D341Med (cell line): ENCODE data around the gene FBXO41.

Experiments
- DNase-seq: peaks from one replicate; pipeline ENCODE4 v3.0.0; 2012; ENCODE audit warnings: low spot score

The FBXO41 gene

DNA sequence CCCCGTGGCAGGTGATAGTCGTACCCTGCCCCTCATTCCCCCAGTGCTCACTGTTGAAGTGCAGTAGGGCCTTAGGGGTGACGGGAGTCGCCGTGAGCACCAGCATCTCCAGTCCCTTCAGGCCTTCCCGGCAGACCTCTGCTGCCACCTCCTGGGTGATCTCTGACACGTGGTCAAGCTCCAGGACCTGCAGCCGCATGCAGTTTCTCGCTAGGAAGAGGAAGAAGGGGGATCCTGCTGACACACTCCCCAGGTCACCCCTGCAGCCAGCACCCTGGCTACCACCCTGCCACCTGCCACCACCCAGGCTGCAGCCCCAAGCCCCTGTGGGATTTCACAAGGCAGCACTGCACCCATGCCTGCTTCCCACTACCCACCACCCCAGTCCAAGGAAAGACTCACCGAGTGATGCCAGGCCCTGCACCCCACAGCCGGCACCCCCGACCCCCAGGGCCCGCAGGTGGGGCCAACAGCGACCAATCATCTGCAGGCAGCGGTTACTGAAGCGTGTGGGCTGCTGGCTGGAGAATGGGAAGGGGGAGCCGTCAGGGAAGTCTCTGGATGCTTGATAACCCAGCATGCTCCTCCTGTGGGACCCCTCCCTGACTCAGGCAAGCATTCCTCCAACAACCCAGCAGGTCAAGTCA lies 23.8 kb downstream of the FBXO41 start:
- DNase-seq, result peak; percentile 84

DNA sequence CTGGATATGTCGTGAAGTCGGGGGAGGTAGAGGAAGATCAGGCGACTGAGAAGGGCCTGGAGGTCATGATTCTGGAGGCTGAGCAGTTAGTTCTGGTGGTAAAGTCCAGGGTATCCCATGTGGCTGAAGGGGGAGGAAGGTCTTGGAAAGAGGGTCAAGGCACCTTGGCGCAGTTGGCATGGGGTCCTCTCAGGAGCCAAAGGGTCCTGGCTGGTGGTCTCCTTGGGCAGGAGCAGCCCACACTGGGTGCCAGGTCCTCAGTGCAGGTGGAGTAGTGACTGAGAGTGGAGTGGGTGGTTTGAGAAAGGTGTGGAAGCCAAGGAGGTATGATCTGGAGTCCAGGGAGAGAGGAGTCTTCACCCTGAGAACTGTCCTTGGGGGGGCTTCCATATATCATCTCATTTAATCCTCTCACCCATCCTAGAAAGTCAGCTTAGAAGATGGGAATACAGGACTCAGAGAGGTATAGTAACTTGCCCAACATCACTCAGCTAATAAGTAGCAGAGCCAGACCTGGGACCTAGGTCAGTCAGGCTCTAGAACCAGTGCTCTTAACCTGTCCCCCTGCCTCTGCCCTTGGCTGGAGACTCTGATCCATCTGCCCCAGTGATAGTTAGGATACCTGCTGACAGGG lies 24.5 kb downstream of the FBXO41 start:
- DNase-seq, result no peak

DNA sequence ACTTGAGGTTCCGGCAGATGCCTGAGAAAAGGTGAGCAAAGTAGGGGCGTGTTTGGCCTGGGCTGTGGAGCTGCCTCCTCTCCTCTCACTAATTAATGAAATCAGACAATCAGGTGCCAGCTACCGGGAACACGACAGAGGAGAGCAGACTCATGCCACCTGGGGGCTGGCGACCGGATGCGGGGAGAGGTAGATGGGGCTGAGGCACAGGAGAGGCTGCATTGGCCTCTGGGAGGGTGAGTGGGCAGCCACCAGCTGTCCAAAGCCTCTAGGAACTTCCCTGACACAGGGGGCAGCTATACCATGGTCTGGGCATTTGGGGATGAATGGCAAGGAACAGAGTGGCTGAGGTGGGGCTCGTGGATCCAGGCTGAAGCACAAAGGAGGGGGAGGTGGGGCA lies 25.0 kb downstream of the FBXO41 start:
- no peak for DNase-seq

DNA sequence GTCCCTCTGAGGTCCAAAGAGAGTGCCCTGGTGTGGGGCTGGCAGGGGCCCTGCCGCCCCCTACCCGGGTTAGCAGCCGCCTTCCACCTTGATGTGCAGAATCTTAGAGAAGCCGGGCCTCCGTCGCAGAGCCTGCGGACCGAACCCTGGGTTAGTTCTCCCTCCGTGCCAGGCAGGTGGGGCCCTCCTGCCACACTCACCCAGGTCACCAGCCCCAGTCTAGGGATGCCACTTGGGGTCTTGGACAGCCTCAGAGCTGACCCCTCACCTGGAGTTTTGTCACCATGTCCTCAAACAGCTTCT lies 25.4 kb downstream of the FBXO41 start:
- DNase-seq, result no peak

DNA sequence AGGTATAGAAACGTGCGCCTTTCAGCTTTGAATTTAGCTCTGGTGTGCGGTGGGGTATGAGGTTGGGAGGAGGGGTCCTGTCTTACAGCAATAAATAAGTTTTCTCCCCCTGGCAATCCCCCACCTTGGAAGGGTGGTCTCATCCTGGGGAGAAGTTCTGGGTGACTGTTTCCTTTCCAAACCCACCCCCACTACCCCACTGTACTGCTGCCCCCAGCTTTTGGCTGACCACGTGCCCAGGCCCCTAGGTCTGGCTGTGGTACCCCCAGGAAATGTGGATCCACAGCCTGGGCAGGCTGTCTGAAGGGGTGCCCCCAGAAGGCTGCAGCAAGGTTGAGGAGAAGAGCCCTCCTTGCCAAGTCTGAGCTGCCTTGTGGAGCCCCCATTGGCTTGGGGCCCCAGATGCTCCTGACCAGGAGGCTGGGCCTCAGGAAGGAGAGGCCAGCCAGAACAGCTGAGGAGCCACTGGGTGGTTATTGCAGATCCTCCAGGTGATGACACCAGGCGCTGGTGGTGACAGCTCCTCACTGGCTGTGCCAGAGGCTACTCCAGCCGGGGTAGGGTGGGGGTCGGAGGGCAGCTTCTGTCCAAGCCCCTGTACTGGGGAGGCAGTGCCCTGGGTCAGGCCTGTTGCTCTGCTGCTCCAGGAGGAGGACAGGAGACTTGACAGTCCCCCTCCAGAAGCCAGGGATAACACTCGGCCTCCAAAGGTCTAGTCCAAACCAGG lies 25.9 kb downstream of the FBXO41 start:
- no peak for DNase-seq

DNA sequence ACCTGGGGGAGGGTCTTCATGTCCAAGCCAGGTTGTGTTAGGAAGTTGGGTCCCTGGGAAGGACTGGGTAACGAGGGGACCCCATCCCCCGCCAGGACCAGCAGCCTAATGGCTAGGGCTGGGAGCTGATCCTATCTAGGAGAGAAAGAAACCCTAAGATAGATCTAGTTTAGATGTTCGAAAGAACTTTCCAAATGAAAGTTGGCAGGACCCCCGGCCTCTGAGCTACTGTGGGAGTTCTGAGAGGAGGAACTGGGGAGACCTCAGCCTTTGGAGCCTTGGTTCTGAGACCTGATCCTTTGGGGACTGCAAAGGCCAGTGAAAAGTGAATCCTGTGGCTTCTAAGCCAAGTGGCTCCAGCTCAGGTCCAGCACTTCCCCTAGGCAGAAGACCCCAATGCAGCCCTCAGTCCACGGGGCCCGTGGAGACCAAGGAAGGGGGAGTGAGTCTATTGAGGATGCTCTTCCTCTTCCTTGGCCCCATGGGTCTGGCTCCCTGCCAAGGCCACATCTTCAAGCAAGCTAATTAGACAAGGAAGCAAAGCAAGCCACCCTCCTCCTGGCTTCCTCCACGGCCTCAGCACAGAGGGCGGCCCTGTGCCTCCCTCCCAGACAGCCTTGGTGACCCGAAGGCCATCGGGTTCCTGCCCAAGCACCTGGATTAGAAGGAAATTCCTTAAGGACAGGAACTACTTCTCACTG lies 26.7 kb downstream of the FBXO41 start:
- no peak for DNase-seq

DNA sequence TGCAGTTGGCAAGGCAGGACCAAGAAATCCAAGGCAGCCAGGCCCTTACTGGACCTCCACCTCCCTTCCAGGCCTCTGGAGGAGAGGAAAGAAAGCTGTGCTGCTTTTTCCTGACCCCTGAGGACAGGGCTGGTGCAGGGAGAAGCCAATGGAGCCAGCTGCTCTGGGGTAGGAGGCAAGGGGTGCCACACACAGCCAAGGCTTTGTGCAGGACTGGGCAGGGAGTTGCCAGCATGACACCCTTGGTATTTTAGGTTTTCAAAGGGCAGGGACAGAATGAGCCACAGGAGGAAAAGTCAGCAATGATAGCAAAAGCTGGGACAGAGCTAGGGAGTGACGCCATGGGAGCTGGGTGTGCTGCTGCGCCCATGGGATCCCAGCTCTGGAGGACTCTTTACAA lies 27.3 kb downstream of the FBXO41 start:
- DNase-seq, result no peak

DNA sequence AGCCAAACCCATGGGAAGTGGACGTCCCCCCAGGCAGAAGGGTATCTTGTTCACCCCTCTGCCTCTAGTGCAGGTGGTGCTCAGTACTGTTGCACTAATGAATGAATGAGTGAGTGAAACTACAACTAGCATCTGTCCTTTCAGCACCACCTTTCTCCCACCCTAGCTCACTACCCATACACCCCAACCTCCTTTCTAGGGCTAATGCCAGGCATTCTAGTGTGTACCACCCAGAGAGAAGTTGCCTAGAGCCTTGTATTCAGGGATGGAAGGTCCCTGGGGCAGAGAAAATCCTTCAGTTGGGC lies 27.7 kb downstream of the FBXO41 start:
- DNase-seq, result no peak

DNA sequence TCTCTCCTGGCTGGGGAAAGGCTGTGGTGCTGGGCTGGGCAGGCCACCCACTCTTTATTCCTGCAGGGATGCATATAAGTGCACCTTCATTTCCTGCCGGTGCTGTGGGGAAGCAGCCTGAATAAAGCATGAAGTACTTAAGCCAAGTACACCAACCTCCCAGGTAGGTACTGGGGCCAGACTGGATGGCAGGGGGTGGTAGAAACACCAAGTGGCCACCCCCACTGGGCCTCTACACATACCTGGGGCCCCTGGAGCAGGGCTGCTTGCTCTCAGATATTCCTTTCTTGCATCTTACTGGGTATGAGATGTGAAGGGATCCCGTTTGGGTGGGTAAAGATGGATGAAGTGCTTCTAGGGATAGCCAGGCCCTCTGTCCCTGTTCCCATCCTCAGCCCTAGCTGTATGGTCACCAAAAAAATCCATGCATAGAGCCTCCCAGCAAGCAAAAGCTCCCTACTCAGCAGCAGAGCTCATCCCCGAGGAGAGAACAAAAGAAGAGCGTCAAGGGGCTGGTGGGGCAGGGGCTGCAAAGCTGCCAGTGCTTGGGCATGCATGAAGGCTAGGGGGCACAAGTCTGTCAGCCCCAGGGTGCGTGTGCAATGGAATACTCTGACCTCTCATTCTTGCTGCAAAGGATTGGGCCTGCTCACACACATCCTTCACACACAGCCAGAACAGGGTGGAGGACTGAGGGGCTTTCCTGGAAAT lies 28.2 kb downstream of the FBXO41 start:
- no peak for DNase-seq

DNA sequence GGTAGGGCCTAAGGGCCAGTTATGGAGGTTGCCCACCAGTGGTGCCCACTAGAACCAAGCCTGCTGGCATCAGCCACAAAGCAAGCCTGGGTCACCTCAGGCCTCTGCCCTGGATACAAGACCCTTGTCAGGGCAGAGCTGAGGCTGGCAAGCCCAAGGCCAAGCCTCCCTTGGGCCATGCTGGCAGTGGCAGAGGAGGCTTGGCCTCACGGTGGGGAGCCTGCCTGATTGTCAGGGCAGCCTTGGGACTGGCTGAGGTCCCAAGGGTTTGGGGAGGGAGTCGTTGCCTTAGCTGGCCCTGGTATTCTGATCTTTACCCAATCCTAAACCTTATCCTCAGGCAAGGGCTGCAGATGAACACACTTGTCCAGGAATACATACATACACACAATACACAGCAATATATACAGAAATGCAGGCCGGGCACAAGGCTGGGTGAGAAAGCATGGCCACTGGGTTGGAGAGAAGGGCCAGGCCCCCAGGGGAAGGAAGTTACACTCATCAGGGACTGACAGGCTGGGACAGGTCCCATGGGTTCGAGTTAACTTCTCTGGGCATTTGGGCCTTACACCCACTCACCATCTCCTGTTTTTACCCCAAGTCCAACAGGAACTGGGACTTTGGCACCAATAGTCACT lies 29.2 kb downstream of the FBXO41 start:
- no peak for DNase-seq

DNA sequence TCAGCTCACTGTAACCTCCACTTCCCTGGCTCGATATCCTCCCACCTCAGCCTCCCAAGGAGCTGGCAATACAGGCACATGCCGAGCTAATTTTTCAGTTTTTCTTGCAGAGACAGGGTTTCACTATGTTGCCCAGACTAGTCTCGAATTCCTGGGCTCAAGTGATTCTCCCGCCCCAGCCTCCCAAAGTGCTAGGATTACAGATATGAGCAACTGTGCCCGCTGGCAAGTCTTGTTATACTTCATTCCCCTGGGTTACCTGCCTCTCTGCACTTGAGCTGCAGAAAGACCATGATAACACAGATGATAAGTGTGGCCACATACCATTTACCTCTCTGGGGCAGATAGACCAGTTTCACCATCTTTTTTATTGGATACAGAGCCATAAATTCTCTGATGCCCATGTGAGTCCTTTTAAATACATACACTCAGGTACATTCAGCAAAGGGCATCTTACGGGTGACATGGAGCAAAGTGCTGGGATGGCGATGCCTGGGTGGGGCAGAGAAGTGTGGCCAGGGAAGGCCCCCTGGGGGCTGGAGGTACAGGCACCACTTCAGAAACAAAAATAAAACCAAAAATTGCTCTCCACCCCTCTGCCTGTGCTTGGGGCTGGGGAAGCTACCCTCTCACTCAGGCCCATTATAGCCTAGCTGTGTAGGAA lies 29.8 kb downstream of the FBXO41 start:
- DNase-seq, result no peak

DNA sequence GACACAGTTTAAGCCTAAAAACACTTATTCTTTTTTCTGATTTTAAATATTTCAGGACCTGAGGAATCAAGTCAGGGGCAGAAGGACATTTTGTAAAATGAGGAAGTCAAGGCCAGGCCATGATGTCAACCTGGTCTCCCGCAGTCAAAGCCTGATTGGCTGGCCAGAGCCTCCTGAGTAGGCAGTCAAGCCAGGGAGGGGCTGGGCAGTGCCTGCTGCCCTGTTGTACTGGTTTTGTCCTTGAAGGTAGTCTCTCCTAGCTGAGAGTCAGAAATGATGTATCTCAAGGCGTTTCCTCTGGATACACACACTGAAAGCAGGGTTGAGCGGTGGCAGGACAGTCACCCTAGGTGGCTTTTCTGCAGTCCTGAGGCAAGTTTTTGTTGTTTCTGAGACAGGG lies 30.4 kb downstream of the FBXO41 start:
- DNase-seq, result no peak

DNA sequence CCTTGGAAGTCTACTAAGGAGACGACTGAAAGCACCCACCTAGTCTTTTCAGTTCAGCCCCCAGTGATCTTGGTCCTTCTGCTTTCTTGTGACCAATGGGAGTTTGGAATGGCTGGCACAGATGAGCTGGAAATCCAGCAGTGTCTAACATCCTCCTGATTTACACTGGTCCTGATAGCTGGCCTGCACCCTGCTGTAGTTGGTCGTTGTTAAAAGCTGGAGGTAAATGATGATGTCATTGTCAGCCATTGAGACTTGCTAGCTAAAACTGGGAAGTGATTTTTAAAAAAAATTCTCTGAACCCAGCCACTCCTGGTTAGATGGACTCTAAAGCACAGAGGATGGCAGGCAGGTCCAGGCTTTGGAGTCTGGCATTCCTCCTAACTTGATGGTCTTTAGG lies 30.9 kb downstream of the FBXO41 start:
- DNase-seq, result no peak

DNA sequence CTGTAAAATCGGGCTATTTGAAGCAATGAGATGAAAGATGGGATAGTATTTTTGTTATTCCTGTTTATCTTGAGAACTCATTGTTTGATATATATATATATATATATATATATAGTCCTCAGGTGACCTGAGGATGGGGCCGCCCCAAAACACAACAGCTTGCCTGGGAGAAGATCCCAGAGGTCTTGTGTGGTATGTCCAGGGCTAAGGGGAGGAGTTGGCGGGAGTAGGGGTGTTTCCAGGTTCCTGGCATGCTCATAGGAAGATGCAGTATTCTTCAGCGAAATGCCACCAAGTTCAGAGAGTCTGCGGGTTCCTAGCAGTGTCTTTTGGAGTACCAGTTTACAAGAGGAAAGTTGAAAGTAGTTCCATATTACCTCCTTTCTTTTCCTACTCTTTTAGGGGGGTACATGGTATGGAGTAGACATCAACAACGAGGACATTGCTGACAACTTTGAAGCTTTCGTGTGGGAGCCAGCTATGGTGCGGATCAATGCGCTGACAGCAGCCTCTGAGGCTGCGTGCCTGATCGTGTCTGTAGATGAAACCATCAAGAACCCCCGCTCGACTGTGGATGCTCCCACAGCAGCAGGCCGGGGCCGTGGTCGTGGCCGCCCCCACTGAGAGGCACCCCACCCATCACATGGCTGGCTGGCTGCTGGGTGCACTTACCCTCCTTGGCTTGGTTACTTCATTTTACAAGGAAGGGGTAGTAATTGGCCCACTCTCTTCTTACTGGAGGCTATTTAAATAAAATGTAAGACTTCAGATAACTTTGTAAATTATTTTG lies 31.8 kb downstream of the FBXO41 start:
- no peak for DNase-seq

DNA sequence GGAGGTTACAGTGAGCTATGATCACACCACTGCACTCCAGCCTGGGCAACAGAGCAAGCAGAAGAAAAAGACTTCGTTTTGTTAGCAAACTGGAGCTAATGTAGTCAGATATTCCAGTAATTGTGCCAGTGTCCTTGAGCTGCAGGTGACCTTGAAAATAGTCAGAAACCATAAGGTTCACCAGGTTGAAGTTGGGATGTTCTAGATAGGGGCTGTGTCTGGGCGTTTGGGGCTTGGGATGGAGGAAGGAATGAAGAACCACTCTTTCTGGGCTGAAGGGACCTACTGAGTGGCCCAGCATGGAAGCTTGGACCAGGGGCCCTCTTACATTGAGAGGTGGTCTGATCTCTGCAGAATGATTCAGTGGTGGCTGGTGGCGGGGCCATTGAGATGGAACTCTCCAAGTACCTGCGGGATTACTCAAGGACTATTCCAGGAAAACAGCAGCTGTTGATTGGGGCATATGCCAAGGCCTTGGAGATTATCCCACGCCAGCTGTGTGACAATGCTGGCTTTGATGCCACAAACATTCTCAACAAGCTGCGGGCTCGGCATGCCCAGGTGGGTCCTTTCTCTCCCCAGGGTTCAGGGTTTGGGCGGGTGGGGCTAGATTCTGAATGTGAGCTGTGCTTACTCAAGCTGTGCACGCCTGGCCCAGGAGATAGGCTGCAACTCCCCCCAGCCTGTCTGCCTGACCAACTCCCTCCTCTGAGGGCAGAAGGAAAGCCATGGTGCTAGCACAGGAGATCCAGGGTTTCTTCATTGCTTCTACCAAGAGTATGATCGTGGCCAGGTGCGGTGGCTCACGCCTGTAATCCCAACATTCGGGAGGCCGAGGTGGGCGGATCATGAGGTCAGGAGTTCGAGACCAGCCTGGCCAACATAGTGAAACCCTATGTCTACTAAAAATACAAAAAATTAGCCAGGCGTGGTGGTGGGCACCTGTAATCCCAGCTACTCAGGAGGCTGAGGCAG lies 33.1 kb downstream of the FBXO41 start:
- peak; percentile 82 for DNase-seq

DNA sequence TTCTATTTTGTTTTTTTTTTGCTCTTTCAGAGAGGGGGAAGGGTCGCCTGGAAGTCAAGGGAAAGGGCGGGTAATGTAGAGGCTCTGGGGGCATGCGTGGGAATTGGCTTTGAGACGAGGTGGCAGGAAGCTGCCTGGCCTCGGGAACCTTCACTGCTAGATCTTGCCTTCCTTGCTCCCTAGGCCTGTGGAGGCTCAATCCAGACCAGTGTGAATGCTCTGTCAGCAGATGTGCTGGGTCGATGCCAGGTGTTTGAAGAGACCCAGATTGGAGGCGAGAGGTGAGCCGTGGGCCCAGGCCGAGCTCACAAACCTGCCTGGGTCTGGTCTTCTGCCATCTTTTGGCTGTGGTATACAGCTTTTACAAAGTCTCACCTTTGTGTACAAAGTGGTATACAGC lies 34.6 kb downstream of the FBXO41 start:
- DNase-seq, result no peak

DNA sequence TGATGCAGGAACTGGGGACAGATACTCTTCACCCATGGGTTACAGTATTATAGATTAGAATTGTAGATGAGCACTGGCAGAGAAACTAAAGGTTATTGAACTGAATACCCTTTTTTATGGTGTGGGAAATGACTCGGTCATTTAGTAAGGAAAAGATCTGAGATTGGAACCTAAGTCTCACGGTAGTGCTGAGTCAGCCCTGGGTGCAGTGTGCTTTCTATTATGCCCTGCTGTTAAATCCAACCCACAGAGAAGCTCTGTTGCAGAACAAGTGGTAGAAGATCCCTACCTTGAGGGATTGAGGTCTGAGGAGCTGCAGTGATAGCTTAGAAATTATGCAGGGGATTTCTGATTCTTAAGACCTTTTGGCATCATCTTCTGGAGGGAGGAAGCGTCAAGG lies 37.4 kb downstream of the FBXO41 start:
- DNase-seq, result no peak

DNA sequence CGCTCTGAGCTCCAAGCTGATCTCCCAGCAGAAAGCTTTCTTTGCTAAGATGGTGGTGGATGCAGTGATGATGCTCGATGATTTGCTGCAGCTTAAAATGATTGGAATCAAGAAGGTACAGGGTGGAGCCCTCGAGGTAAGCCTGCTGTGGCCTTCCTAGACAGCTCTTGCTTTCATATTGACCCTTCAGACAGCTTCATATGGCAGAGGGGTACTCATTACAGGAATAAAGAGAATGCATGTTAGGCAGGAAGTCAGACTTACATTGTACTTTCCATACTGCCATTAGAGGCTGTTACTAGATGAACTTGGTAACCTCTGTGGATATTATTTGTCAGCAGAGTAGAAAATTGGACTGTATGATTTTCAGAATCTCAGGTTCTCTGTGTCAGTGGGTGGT lies 39.7 kb downstream of the FBXO41 start:
- no peak for DNase-seq

DNA sequence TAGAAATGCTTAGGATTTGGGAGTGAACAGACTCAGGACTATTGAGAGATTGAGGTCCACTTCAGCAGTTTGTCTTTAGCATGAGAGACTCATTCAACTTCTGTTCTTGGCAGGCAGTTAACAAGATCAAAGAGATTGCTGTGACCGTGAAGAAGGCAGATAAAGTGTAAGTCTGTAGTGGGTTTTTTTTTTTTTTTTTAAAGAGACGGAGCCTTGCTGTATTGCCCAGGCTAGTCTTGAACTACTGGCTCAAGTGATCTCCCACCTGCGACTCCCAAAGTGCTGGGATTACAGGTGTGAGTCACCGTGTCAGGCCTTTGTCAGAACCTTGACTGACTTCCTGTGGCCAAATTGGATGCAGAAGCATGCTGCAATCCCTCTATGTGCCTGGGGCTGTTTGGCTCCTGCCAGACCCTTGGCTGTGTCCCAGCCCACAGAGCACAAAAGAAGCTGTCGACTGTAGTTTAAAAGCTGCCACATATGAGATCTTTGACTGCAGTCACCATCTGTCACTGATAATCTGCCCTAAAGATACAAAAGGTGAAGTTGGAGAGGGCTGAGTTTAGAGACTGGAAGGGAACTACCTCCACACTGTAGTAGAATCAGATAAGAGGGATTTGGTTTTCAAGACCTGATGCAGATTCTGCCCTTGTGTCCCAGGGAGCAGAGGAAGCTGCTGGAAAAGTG lies 40.3 kb downstream of the FBXO41 start:
- DNase-seq, result peak; percentile 65
